Motor neuron (in vitro differentiated cells): ENCODE results near the gene DCAF5. TPM values are rescaled to one million over a fixed set of nuclear protein-coding genes. Genes with fewer than 3 reads are reported as not detected.
A peak's percentile ranks its signal among the peaks of the same experiment; 100 is the strongest.

Source experiments
- ATAC-seq, 8 experiments: fragments of 200-7000 bp; cut with Tn5 transposase; replicated peaks in 6 of 8; 2 replicates each; pipeline ENCODE4 v1.8.0; 2021; ENCODE audit warnings: mild to moderate bottlenecking in 8 of 8, moderate library complexity in 8 of 8
- H3K27ac ChIP-seq, 2 donors: fragments of 250-450 bp; sonication (Bioruptor Pico); 2 replicates each; pipeline ENCODE4 v1.9.0; 2021; ENCODE audit warnings: antibody characterized with exemption in 2 of 2, mild to moderate bottlenecking in 2 of 2, moderate library complexity in 1 of 2
- H3K4me1 ChIP-seq, 2 donors: fragments of 250-450 bp; sonication (Bioruptor Pico); replicated peaks in 1 of 2; 2 replicates each; pipeline ENCODE4 v1.6.1; 2021; ENCODE audit warnings: antibody characterized with exemption in 2 of 2, mild to moderate bottlenecking in 2 of 2, moderate library complexity in 1 of 2
- H3K4me3 ChIP-seq, 5 donors: fragments of 250-450 bp; sonication (Bioruptor Pico); 2 replicates each; pipeline ENCODE4 v1.9.0; 2021; ENCODE audit warnings: antibody characterized with exemption in 5 of 5, mild to moderate bottlenecking in 5 of 5, moderate library complexity in 4 of 5
- WGBS, 10 experiments: fragments of 450-650 bp; shearing (Covaris generic); methylation state at CpG; one replicate each; pipeline ENCODE4 v1.0.0; 2022; 5-methylcytosine and 5-hydroxymethylcytosine counted together
- in situ Hi-C, 9 experiments: fragments of 400-800 bp; cut with MboI; loops; one replicate each; pipeline ENCODE4 v1.15.0; 2021; ENCODE audit warnings: low sequenced_read_pairs in 9 of 9, low pct_unique_long_range_greater_than_20kb in 2 of 9; ENCODE audit not compliant: unreplicated experiment in 9 of 9
- total RNA-seq, 8 experiments: library from RNA; unstranded; fragments of 300-600 nt; gene quantifications; 2 replicates each; pipeline versions ENCODE4 v1.2.3 to v1.2.4, GENCODE V29; 2022

Gene DCAF5
- total RNA-seq, 8 experiments from 2014 or later: 20.5 to 42.0 (median 27.5) TPM

DNA sequence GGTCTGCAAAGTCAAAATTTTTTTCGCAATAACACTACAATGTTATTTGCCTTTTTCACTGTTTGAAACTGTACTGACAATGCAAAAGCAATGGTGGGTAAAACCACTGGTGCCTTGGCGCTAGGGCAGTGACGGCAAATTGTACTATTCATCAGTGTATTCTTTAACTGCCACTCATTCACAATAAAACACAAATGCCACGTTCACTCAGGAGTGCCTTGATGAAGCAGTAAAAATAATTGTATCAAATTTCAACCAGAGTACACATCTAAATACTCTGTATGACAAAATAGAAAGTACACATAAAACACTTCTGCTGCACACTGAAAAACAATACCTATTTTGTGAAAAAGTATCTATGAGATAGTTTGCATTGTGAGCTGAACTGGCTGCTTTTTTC is 17.8 kb downstream of the DCAF5 start:
- H3K27ac ChIP-seq: no peak overlapping the region
- 75 to 100% (median 86%) methylated on average over 1 to 4 of the region's 4 CpGs for WGBS, 10 experiments
- no peak overlapping the region for H3K4me3 ChIP-seq
- in situ Hi-C loops: no loop called here
- peaks cover 8 to 9% of the 10 kb centered on the region in 2 donors for H3K4me1 ChIP-seq
- no peak for ATAC-seq

DNA sequence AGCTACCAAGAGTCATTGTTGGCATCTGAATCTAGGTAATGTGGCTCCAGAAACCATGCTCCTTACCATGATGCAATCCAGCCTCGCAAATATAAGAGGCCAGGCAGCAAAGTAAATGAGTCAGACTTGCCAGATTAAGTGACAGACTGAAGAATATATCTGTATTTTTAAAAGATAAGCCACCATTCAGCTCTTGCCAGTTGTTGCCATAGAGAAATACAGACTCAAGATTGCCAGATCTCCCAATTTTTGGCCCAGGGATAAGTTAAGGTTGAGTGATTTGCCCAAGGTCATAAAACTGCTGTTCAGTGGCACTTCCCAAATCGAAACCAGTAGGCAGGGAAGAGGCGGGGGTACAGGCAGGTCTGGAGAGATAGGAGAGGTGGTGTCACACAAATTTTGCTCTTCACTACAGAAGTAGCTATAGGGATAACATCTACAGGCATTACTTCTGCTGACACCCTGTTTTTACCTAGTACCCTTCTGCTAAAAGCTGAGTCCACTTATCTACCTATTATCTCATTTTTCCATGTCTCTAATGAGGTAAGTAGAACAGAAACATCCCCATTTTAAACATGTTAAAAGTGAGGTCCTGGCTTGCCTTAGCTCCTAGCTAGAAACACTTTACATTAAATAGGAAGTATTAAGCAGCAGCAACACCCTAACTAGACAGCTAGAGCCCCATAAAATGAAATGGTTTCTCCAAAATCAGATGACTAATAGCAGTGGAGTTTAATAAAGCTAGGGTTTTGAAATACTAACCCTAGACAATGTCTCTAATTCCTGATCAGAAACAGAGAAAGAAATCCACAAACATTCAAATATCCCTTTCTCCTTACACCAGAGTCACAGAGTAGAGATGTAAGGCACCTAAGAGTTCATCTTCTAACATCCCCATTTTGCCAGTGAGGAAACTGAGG is 19.5 kb downstream of the DCAF5 start:
- H3K4me1 ChIP-seq: peaks cover 16 to 17% of the 10 kb centered on the region in 2 donors
- H3K27ac ChIP-seq: no peak overlapping the region
- peak in 5 of 8 experiments; percentile 24 to 63 (median 47) for ATAC-seq
- H3K4me3 ChIP-seq: no peak overlapping the region
- 50 to 100% (median 74%) methylated on average over 1 to 3 of the region's 3 CpGs; no CpG with 5 or more reads in 2 of the 10 experiments for WGBS, 10 experiments
- in situ Hi-C loops: no loop called here

DNA sequence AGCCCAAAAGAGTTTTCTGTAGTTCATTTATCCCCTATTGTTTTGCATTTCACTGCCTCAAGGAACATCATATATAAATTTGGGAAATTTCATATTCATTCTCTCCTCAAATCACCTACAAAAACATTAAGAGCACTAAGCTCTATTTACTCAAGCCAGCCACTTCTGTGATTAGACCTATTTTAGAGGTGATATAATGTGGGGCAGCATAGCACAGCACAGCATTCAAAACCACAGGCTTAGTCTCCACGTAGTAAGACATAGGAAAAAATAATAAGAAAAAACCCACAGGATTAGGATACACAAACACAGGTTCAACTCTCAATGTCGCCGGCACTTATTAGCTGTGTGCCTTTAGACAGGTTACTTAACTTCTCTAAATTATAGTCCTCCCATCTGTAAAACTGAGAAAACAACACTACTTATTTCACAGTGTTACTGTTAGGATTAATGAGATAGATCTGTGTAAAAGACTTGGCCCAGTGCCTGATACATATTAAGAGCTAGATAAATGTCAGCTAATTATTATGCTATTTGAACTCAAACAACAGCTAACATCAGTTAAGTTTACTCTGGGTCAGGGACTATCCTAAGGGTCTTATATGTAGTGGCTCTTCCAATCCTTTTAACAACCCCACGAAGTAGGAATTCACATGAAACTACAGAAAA is 20.3 kb downstream of the DCAF5 start:
- WGBS, 10 experiments: 50 to 100% (median 92%) methylated on average over 1 to 4 of the region's 4 CpGs; no CpG with 5 or more reads in 1 of the 10 experiments
- in situ Hi-C loops: no loop called here
- H3K27ac ChIP-seq: no peak overlapping the region
- H3K4me3 ChIP-seq: no peak overlapping the region
- peaks cover 11 to 16% of the 10 kb centered on the region in 2 donors for H3K4me1 ChIP-seq
- ATAC-seq: peak in 2 of 8 experiments; percentile 6 to 11

DNA sequence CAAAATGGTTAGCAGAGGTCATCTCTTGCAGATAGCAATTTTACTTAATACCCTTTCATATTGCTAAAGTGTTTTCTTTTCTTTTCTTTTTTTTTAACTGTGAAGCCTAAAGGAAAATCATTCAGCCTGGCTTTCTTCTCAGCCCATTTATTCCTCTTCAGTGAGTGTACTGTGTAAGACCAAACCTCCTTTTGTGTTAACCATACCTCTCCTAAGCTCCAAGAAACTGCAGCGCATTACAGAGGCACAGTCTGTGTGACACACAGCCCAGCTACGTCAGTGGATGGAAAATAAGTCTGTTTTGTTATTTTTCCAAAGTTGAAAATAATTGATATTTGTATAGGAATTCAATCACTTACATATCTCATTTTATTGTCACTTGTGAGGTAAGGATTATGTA is 21.7 kb downstream of the DCAF5 start:
- no peak overlapping the region for H3K27ac ChIP-seq

DNA sequence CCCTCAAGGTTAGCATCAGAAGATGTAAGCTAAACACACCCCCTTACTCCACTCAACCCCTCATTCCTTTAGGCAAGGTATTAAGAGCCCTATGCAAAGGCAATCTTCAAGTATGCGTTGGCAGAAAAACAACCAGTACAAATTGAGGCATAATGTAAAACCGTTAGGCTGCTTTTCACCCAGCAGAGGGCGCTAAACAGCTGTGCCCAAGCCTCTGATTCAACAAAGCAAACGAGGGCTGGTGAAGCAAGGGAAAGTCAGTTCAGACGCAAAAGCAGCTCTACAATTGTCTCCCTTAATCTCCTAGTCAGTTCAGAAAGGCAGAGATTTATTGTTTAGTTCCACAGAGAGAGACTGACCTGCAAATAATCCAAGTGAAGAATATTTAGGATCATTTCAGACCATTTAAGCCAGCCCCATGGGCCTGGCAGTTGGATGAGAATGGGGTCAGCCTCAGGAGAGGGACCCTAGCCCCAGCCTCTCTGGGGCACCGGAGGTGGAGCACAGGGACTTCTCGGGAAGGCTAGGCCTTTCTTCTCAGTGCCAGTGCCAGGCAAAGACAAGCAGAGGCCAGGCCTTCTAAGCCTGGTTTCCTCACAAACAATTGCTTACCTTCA is 23.5 kb downstream of the DCAF5 start:
- in situ Hi-C loops: no loop called here
- H3K4me1 ChIP-seq: peaks cover 11 to 16% of the 10 kb centered on the region in 2 donors
- H3K27ac ChIP-seq: no peak overlapping the region
- peak; percentile 77 to 93 (median 90) for ATAC-seq
- WGBS, 10 experiments: 0 to 17% (median 6%) methylated on average over 1 to 7 of the region's 7 CpGs; no CpG with 5 or more reads in 2 of the 10 experiments
- H3K4me3 ChIP-seq: no peak overlapping the region

More for the DNA sequence above, 21.7 kb downstream of the DCAF5 start:
- no peak overlapping the region for H3K4me3 ChIP-seq
- peaks cover 11 to 16% of the 10 kb centered on the region in 2 donors for H3K4me1 ChIP-seq
- in situ Hi-C loops: no loop called here
- 33 to 100% (median 48%) methylated on average over 1 to 2 of the region's 2 CpGs; no CpG with 5 or more reads in 1 of the 10 experiments for WGBS, 10 experiments
- ATAC-seq: peak in 2 of 8 experiments; percentile 35 to 40

DNA sequence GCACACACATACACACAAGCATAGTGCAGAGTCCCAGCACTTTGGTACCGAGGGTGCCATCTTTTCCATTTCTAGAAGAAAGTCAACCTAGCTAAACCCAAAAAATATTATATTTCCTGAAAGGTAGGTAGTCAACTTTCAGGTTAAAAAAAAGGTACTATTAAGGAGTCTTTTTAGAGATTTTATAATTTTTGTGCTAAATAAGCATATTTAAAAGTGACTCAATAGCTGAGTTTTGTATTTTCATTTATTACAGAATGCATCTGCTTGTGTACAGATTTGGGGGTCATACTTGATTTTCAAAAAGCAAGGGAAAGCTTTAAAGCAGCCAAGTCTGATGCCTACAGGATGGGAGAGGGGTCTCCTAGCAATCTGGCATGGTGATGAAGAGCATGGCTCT is 34.6 kb downstream of the DCAF5 start:
- Histone ChIP-seq H3K27ac (no peak overlapping the region), H3K4me3 (no peak overlapping the region), H3K4me1 (no peaks in the 10 kb centered on the region)
- no peak for ATAC-seq
- WGBS, 10 experiments: 80 to 100% (median 86%) methylated on average over 1 of the region's 1 CpG; no CpG with 5 or more reads in 6 of the 10 experiments
- in situ Hi-C loops: loop anchor here in 3 of 9 experiments (25.0 kb wide), 1 partner anchor 206 kb away; no protein-coding TSS in a partner anchor

DNA sequence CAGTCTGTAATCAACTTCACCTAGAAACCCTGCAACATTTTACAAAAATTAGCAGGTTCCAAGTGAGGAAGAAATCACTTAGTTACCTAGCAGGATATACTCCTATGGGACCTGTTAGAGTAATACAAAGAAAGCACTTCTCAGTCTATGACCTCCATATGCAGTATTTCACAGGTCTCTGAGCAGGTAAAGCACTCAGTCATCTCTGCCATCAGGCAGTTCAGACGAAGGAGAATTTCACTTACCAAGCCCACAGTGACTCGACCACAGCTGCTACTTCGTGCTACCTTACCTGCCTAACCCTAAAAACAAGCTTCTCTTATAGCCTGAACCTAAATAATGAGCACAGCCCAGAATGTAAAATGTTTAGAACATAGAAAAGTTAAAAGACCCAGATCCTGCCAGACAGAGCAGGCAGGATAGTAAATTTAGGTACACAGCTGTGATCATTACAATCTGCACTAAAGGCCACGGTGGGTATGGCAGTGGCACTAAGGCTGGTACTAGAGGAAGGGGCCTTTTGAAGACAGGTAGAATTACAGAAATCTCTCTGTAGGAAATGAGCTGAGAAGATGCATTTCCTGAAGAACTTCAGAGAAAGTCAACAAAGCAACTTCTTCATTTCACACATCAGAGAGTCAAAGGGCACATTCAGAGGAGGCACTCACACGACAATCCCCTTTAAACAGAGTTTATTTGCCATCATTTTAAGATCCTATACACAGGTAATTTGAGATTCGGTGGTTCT is 35.7 kb downstream of the DCAF5 start:
- ATAC-seq: no peak
- 60 to 100% (median 96%) methylated on average over 1 to 6 of the region's 6 CpGs; no CpG with 5 or more reads in 4 of the 10 experiments for WGBS, 10 experiments
- Histone ChIP-seq H3K27ac (no peak overlapping the region), H3K4me1 (no peaks in the 10 kb centered on the region), H3K4me3 (no peak overlapping the region)
- in situ Hi-C loops: loop anchor here in 3 of 9 experiments (25.0 kb wide), 1 partner anchor 205 kb away; no protein-coding TSS in a partner anchor

DNA sequence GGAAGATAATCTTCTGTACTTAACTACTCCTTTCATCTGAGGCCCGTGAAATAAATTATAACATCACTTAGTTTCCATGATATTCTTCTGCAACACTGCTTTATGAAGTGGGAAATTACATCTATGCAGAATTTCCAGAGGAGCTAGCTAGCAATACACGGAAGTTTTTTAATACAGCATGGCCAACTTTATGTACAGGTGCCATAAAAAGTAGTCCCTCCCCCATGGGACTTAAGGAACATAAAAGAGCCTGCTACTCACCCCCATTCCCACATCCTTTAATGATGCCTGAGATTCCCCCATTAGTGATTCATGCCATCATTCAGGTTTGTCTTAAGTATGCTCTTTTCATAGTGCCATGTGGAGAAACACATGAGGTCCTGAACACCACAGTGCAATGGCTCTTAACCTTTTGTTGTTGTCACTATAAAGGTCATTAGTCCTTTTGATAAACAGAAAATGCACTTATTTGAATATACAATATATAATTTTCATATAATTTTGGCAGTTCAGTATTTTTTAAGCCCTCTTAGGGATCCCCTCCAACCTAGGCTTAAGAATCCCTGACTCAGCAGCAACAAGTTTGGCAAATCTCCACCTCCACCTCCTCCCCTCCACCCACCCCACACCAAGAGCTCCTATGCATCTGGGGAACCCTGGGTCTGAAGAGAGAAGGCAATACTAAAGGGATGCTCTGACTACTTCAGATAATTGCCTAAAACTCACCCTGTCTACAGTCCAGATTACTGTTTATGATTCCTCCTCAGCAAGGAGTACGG is 37.3 kb downstream of the DCAF5 start:
- 14 to 100% (median 98%) methylated on average over 1 to 2 of the region's 3 CpGs for WGBS, 10 experiments
- ATAC-seq: no peak
- no peaks in the 10 kb centered on the region for H3K4me1 ChIP-seq
- no peak overlapping the region for H3K27ac ChIP-seq
- in situ Hi-C loops: loop anchor here in 3 of 9 experiments (25.0 kb wide), 1 partner anchor 203 kb away; no protein-coding TSS in a partner anchor
- H3K4me3 ChIP-seq: no peak overlapping the region

DNA sequence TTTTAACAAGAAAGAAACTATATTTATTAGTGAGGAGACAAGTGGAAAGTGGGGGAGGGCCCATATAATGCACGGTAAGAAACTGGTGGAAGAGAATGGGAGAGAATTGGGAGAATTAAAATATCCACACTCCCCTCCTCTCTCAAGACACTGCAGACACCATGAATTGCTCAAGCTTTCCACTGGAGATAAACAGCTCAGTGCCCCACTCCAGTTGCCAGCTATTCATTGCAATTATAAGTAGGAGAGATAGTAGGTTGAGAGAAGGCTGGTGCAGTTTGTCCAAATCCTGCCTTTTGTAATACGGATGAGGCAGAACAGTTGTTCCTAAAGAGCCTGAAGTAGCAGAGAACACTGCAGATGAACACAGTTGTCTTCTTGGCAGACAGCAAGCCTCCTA is 38.2 kb downstream of the DCAF5 start:
- ATAC-seq: no peak
- in situ Hi-C loops: loop anchor here in 3 of 9 experiments (25.0 kb wide), 1 partner anchor 202 kb away; no protein-coding TSS in a partner anchor
- Histone ChIP-seq H3K27ac (no peak overlapping the region), H3K4me3 (no peak overlapping the region), H3K4me1 (no peaks in the 10 kb centered on the region)
- 75 to 100% (median 100%) methylated on average over 1 to 2 of the region's 2 CpGs; no CpG with 5 or more reads in 2 of the 10 experiments for WGBS, 10 experiments

DNA sequence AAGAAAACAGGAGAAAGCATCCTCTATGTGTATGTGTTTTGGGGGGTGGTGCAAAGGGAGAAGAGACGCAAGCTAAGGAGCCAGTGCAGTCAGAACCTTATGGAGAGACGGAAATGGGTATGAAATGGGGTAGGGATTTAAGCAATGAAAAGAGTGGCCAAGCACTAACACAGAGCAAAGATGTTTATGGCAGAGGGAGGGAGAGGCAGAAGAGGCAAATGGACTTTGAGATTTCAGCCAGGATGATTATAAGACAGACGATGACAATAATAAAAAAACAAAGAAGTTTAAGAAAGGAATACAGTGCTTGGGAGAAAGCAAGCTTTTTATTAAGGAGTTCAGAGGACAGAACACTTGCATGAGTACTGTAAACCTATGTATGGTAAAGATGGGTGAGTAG is 44.6 kb downstream of the DCAF5 start:
- no peaks in the 10 kb centered on the region for H3K4me1 ChIP-seq
- ATAC-seq: no peak
- H3K27ac ChIP-seq: no peak overlapping the region
- in situ Hi-C loops: loop anchor here in 3 of 9 experiments (25.0 kb wide), 1 partner anchor 196 kb away; no protein-coding TSS in a partner anchor
- WGBS, 10 experiments: 73 to 100% (median 93%) methylated on average over 1 to 3 of the region's 3 CpGs; no CpG with 5 or more reads in 1 of the 10 experiments
- H3K4me3 ChIP-seq: no peak overlapping the region

DNA sequence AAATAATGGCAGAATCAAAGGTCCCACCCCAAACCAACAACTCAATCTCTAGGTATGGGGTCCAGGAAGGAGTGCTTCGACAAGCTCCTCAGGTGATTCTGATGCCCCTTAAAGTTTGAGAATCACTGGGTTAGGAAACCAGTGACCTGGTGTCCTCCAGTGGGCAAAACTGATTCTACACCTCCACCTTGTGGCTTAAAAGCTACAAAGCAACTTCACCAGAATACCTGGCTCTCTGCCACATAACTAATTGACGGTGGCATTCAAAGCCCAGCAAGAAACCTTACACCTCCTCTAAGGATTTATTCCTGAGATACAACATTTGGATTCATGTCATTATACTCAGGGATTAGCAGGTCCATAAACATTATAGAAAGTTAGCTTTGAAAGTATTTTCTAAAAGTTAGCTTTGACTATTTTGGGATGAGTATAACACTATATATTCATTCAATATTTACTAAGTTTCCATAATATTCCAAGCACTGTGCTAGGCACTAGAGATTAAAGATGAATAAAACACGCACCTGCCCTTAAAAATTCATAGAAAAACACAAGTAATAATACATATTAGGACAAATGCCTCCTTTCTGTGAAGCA is 45.4 kb downstream of the DCAF5 start:
- ATAC-seq: peak in 5 of 8 experiments; percentile 6 to 70 (median 33)
- in situ Hi-C loops: loop anchor here in 3 of 9 experiments (25.0 kb wide), 1 partner anchor 195 kb away; no protein-coding TSS in a partner anchor
- Histone ChIP-seq H3K27ac (no peak overlapping the region), H3K4me3 (no peak overlapping the region), H3K4me1 (no peaks in the 10 kb centered on the region)
- 0 to 73% (median 38%) methylated on average over 1 to 3 of the region's 3 CpGs for WGBS, 10 experiments
